Right lobe of liver (tissue), 4 donors: ENCODE measurements around the gene WDR6.

ENCODE experiments used
- CTCF ChIP-seq, 4 donors: fragments of 200-600 bp in 3 of 4; fragments of 450-650 bp in 1 of 4; IDR thresholded peaks; one replicate each; pipeline versions ENCODE4 v1.5.1 to v1.8.0; 2016 to 2022; ENCODE audit warnings: antibody characterized with exemption in 4 of 4, mild to moderate bottlenecking in 2 of 4
- POLR2A ChIP-seq: fragments of 450-650 bp; IDR thresholded peaks from one replicate; pipeline ENCODE4 v1.6.1; 2017; ENCODE audit warnings: antibody characterized with exemption, mild to moderate bottlenecking
- donor health status: DM: no; HTN: no; CAD: no.
- donor health status: DM: no; HTN: no; CAD: no.
- donor health status: DM: no; HTN: yes; CAD: no.

DNA sequence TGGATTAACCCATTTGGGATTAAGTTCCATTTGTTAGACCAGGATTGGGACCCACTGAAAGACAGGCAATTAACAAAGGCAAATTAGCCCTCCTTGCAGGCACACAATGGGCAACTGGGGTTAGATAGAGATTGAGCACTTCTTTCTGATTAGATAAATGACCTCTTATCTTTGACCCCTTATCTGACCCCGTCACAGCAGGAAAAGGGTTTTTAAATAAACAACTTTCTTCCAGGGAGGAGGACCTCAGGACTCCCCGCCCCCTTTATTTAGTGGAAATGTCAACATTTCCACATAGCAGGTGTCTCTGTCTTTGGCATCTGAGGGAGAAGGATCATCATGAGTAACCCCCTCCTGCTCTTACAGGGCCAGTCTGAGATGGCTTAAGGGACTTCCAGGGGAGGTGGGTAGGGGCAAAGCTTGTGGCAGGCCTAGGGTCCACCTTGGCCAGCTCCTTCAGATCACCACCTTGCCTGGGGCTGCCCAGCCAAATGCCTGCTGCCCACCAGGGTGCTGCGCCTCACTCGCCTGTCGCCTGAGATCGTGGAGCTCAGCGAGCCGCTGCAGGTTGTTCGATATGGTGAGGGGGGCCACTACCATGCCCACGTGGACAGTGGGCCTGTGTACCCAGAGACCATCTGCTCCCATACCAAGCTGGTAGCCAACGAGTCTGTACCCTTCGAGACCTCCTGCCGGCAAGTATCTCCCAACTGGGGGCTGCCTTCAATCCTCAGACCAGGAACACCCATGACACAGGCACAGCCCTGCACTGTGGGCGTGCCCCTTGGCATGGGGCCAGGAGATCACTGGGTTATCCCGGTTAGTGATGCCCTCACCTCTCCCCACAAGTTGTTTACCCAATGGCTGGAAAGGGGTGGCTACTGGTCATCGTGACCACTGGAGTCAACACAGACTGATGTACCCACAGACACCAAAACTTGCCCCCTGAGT lies 2.6 kb upstream of the WDR6 start:
- TF ChIP-seq CTCF (IDR thresholded peaks at IDR 0.05) (no peak), POLR2A (no peak)
